OCI-LY3 (cell line): Measurements from ENCODE around the gene SYPL2.

Experiments
- H2AFZ ChIP-seq: fragments of 200-600, 300-600 bp; shearing (Covaris generic); 2 replicates; pipeline ENCODE4 v1.6.0; 2014; ENCODE audit warnings: antibody characterized with exemption, low read depth, low read length
- H3K27ac ChIP-seq: fragments of 200-600, 300-600 bp; sonication (generic); 2 replicates; pipeline ENCODE4 v1.5.1; 2014; ENCODE audit warnings: mild to moderate bottlenecking, low read length, moderate library complexity, mixed read lengths
- H3K27me3 ChIP-seq: fragments of 200-600, 300-600 bp; sonication (generic); 2 replicates; pipeline ENCODE4 v1.6.1; 2014; ENCODE audit warnings: low read depth, low read length, mixed read lengths
- H3K36me3 ChIP-seq: fragments of 200-600, 300-600 bp; sonication (generic); replicated peaks from 2 replicates; pipeline ENCODE3; 2014; ENCODE audit warnings: low read depth, low read length, mixed read lengths
- H3K4me1 ChIP-seq: fragments of 300-600, 200-600 bp; sonication (generic); 2 replicates; pipeline ENCODE4 v1.6.1; 2014; ENCODE audit warnings: low read length, mixed read lengths
- H3K4me2 ChIP-seq: fragments of 200-600, 300-600 bp; sonication (generic); 2 replicates; pipeline ENCODE4 v1.6.1; 2014; ENCODE audit warnings: low read length, mixed read lengths
- H3K4me3 ChIP-seq: fragments of 300-600, 200-600 bp; sonication (generic); 2 replicates; pipeline ENCODE4 v1.5.1; 2014; ENCODE audit warnings: antibody characterized with exemption, mild to moderate bottlenecking, low read length, moderate library complexity
- H3K79me2 ChIP-seq: fragments of 300-600, 200-600 bp; shearing (Covaris generic); 2 replicates; pipeline ENCODE4 v1.6.1; 2014; ENCODE audit warnings: mild to moderate bottlenecking, low read length, mixed read lengths
- H3K9ac ChIP-seq: fragments of 300-600, 200-600 bp; shearing (Covaris generic); 2 replicates; pipeline ENCODE4 v1.6.0; 2014; ENCODE audit warnings: mild to moderate bottlenecking, low read length, moderate library complexity
- H3K9me3 ChIP-seq: fragments of 200-600, 300-600 bp; shearing (Covaris generic); 2 replicates; pipeline ENCODE4 v1.6.1; 2014; ENCODE audit warnings: low read length, mixed read lengths; ENCODE audit not compliant: insufficient read depth
- H4K20me1 ChIP-seq: fragments of 200-600, 300-600 bp; sonication (generic); 2 replicates; pipeline ENCODE4 v1.6.1; 2016; ENCODE audit warnings: low read length, mixed read lengths; ENCODE audit not compliant: insufficient read depth
- CTCF ChIP-seq: fragments of 200-600, 300-600 bp; sonication (generic); IDR thresholded peaks from 2 replicates; pipeline ENCODE4 v1.5.1; 2014; ENCODE audit warnings: antibody characterized with exemption, low read length, low read depth
- EZH2phosphoT487 ChIP-seq: fragments of 200-600 bp; shearing (Covaris generic); IDR thresholded peaks from 2 replicates; pipeline ENCODE4 v1.6.1; 2018; ENCODE audit warnings: antibody characterized with exemption, mixed run types, low read depth

Gene SYPL2

DNA sequence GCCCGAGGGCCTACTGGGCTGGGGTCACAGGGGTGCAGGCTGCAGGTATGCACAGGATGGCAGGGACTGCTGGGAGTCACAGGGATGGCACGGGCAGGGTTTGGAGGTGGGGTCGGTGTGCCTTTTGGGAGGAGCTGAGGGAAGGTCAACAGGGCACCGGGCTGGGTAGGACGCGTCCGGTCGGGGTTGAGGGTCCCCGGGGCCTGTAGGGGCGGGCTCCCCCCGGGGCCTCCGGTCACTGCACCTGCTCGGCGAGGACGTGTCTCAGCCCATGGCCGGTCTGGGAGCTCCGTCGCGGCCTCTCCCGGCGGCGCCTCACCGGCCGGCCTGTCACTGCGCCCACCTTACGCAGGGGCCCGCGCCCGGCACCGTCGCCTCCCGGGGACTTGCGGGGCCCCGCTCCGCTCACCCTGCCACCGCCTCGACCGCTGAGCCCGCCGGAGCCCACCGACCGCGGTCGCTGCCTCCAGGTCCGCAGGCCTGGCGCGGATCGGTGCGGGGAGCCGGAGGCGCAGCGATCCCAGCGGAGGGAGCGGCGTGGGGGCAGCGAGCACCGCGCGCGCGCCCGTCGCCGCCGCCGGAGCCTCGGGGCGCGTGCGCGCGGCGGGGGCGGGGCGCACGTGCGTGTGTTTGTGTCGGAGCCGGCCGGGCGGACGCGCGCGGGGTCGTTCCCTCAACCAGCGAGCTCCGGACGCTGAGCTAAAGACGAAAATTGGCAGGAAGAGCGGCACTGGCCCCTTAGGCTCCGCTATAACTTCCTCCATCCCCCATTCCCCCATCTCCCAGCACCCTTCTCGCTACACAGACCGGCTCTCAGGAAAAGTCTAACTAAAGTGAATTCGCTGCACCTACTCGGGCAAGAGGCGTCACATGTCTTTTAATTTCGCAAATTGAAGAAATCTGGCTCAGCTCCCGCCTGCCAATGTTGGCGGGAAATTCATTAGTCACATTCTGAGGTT lies 43.1 kb downstream of the SYPL2 start, which contains the start of gene AMIGO1:
Gene AMIGO1, minus strand, starts transcription at position 552 of the 959 bp plus-strand sequence. CDS start 815 bp downstream, outside the sequence.
- Histone ChIP-seq H4K20me1 (no peaks in the 10 kb centered on the region), H3K4me3 (peak within 1 kb of the TSS; percentile 91), H3K79me2 (no peaks in the 10 kb centered on the region), H3K27me3 (no peaks in the 10 kb centered on the region), H3K27ac (no peak within 1 kb of the TSS), H3K9ac (peak within 1 kb of the TSS; percentile 67), H3K4me2 (peak within 1 kb of the TSS; percentile 98), H3K36me3 (no peaks in the 10 kb centered on the region), H2AFZ (peak within 1 kb of the TSS; percentile 97), H3K9me3 (no peaks in the 10 kb centered on the region), H3K4me1 (peaks cover 9% of the 10 kb centered on the region)
- TF ChIP-seq EZH2phosphoT487 (no peak), CTCF (no peak)

DNA sequence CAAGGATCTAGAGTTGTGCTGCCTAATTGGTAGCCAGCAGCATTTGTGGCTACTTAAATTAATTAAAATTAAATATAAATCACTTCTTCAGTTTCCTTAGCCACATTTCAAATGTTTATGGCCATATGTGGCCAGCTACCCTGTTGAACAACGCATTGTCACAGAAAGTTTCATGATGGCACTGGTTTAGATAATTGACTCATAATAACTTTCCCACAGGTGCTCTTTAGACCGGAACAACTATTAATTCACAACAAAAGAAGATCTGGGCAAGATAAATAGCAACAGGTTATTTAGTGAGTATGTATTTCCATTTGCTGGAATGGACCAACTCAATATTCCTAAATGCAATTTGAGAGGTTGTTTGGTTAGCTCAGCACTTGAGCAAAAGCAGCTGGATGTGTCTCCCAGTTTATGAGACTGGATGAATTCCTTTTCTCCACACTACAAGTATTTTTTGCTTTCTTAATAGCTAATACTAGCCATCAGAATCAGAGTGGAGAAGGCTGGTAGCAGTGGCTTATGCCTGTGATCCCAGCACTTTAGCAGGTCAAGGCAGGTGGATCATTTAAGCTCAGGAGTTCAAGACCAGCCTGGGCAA lies 46.9 kb downstream of the SYPL2 start:
- H4K20me1 ChIP-seq = no peaks in the 10 kb centered on the region
- H3K27me3 ChIP-seq = no peaks in the 10 kb centered on the region
- no peak overlapping the region for H3K4me3 ChIP-seq
- H3K9me3 ChIP-seq = no peaks in the 10 kb centered on the region
- H3K27ac ChIP-seq = no peak overlapping the region
- no peaks in the 10 kb centered on the region for H3K79me2 ChIP-seq
- TF ChIP-seq EZH2phosphoT487 = no peak
- TF ChIP-seq CTCF = no peak
- no peak overlapping the region for H3K4me2 ChIP-seq
- H3K9ac ChIP-seq = no peak overlapping the region
- no peak overlapping the region for H2AFZ ChIP-seq
- peaks cover 10% of the 10 kb centered on the region for H3K4me1 ChIP-seq
- no peaks in the 10 kb centered on the region for H3K36me3 ChIP-seq

DNA sequence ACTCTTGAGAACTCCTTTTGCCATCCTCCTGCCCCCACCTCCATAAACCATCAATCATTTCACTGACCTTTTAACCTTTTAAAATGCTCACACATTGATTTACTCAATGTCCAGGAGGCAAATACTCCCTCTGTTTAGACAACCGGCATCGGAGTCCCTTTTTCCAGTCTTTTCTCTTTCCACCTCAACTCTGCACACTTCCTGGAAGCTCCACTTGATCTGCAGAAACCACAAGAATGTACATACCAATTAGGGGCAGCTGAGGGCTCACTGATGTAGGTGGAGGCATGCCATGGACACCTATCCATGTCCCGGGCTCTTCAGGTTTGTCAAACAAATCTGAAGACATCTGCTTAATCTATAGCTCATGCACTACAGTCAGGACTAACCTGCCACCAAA lies 48.5 kb downstream of the SYPL2 start:
- peaks cover 21% of the 10 kb centered on the region for H3K4me1 ChIP-seq
- no peaks in the 10 kb centered on the region for H3K79me2 ChIP-seq
- no peaks in the 10 kb centered on the region for H3K36me3 ChIP-seq
- no peaks in the 10 kb centered on the region for H3K9me3 ChIP-seq
- no peak overlapping the region for H3K4me3 ChIP-seq
- no peak for TF ChIP-seq EZH2phosphoT487
- no peak for TF ChIP-seq CTCF
- no peak overlapping the region for H3K4me2 ChIP-seq
- H2AFZ ChIP-seq = no peak overlapping the region
- H3K27ac ChIP-seq = no peak overlapping the region
- H4K20me1 ChIP-seq = no peaks in the 10 kb centered on the region
- no peaks in the 10 kb centered on the region for H3K27me3 ChIP-seq
- H3K9ac ChIP-seq = no peak overlapping the region

- Histone ChIP-seq H2AFZ (no peak overlapping the region), H3K4me1 (peaks cover 14% of the 10 kb centered on the region), H3K36me3 (no peaks in the 10 kb centered on the region), H3K4me2 (no peak overlapping the region), H3K27ac (no peak overlapping the region), H3K9ac (no peak overlapping the region), H3K4me3 (no peak overlapping the region), H3K79me2 (no peaks in the 10 kb centered on the region), H3K27me3 (no peaks in the 10 kb centered on the region), H3K9me3 (no peaks in the 10 kb centered on the region), H4K20me1 (no peaks in the 10 kb centered on the region)
- TF ChIP-seq EZH2phosphoT487 (no peak), CTCF (no peak)
Measured at GRCh38 chr1:109516872-109517271, 50.5 kb downstream of the SYPL2 start.
